ENCODE data around the gene ING5.

The ING5 gene

GRCh38 chr2:241672243-241673188 lies 29.3 kb upstream of the ING5 start:
- no peak for DNase-seq

GRCh38 chr2:241673189-241673663 lies 28.6 kb upstream of the ING5 start:
- DNase-seq = no peak

- DNase-seq = no peak
Observed at GRCh38 chr2:241673797-241674725, 27.8 kb upstream of the ING5 start.

GRCh38 chr2:241675885-241676284 lies 26.0 kb upstream of the ING5 start:
- DNase-seq = no peak

GRCh38 chr2:241676665-241677064 lies 25.2 kb upstream of the ING5 start:
- no peak for DNase-seq

- DNase-seq = no peak
Observed at GRCh38 chr2:241677392-241677791, 24.4 kb upstream of the ING5 start.

GRCh38 chr2:241678307-241678706 lies 23.5 kb upstream of the ING5 start:
- DNase-seq = no peak

GRCh38 chr2:241678784-241679540 lies 22.9 kb upstream of the ING5 start:
- no peak for DNase-seq

- no peak for DNase-seq
Observed at GRCh38 chr2:241680044-241680443, 21.8 kb upstream of the ING5 start.

GRCh38 chr2:241680827-241681599 lies 20.8 kb upstream of the ING5 start:
- no peak for DNase-seq

- DNase-seq = no peak
Observed at GRCh38 chr2:241686324-241686649, 15.6 kb upstream of the ING5 start.

GRCh38 chr2:241686650-241687425 lies 15.0 kb upstream of the ING5 start, which contains the start of gene DTYMK:
TSS of gene DTYMK (minus strand) at chr2:241686815. CDS start at chr2:241686783, 32 bp downstream.
- DNase-seq = peak; percentile 43

GRCh38 chr2:241689306-241689705 lies 12.5 kb upstream of the ING5 start:
- DNase-seq = no peak

- DNase-seq = no peak
Observed at GRCh38 chr2:241690202-241690717, 11.6 kb upstream of the ING5 start.

GRCh38 chr2:241692448-241692847 lies 9.4 kb upstream of the ING5 start:
- no peak for DNase-seq

- DNase-seq = no peak
Observed at GRCh38 chr2:241695651-241696050, 6.2 kb upstream of the ING5 start.

- no peak for DNase-seq
Observed at GRCh38 chr2:241701149-241701398, 765 bp upstream of the ING5 start.

GRCh38 chr2:241702155-241703031 lies 554 bp downstream of the ING5 start:
- DNase-seq = peak; percentile 11

GRCh38 chr2:241703032-241703604 lies 1.3 kb downstream of the ING5 start:
- no peak for DNase-seq

- no peak for DNase-seq
Observed at GRCh38 chr2:241706537-241706936, 4.7 kb downstream of the ING5 start.

Measured in NCI-H1436 treated with DMSO at 0.1 percent for 48 hours (cell line).